ENCODE data around the gene PPP1R9A.

PPP1R9A gene
- total RNA-seq, result 0 to 0.15 (median 0.06) reads per million in 4 donors

- no peak for DNase-seq
Measured at GRCh38 chr7:94907026-94907810, at the start of gene PPP1R9A. Gene PPP1R9A (plus strand): TSS chr7:94907594. CDS start chr7:94910114, 2,520 bp downstream.

GRCh38 chr7:94871132-94871531 lies 36.3 kb upstream of the PPP1R9A start:
- DNase-seq, result no peak

- DNase-seq, result no peak
Measured at GRCh38 chr7:94873239-94873638, 34.2 kb upstream of the PPP1R9A start.

GRCh38 chr7:94874036-94874785 lies 33.2 kb upstream of the PPP1R9A start:
- no peak for DNase-seq

GRCh38 chr7:94875201-94875600 lies 32.2 kb upstream of the PPP1R9A start:
- DNase-seq, result no peak

GRCh38 chr7:94877731-94878670 lies 29.4 kb upstream of the PPP1R9A start:
- no peak for DNase-seq

GRCh38 chr7:94882891-94883290 lies 24.5 kb upstream of the PPP1R9A start:
- no peak for DNase-seq

GRCh38 chr7:94883616-94884015 lies 23.8 kb upstream of the PPP1R9A start:
- no peak for DNase-seq

GRCh38 chr7:94888551-94888950 lies 18.8 kb upstream of the PPP1R9A start:
- no peak for DNase-seq

- DNase-seq, result no peak
Measured at GRCh38 chr7:94888995-94889523, 18.3 kb upstream of the PPP1R9A start.

GRCh38 chr7:94890216-94890615 lies 17.2 kb upstream of the PPP1R9A start:
- DNase-seq, result no peak

GRCh38 chr7:94893661-94894060 lies 13.7 kb upstream of the PPP1R9A start:
- no peak for DNase-seq

- DNase-seq, result no peak
Measured at GRCh38 chr7:94897541-94897940, 9.9 kb upstream of the PPP1R9A start.

- no peak for DNase-seq
Measured at GRCh38 chr7:94898340-94898739, 9.1 kb upstream of the PPP1R9A start.

- no peak for DNase-seq
Measured at GRCh38 chr7:94901981-94902380, 5.4 kb upstream of the PPP1R9A start.

- DNase-seq, result no peak
Measured at GRCh38 chr7:94903971-94904370, 3.4 kb upstream of the PPP1R9A start.

- DNase-seq, result no peak
Measured at GRCh38 chr7:94904982-94905381, 2.4 kb upstream of the PPP1R9A start.

GRCh38 chr7:94906065-94906851 lies 1.1 kb upstream of the PPP1R9A start:
- no peak for DNase-seq

GRCh38 chr7:94907811-94908322 lies 473 bp downstream of the PPP1R9A start:
- DNase-seq, result no peak

GRCh38 chr7:94908323-94909178 lies 1.2 kb downstream of the PPP1R9A start:
- no peak for DNase-seq

GRCh38 chr7:94909179-94909466 lies 1.7 kb downstream of the PPP1R9A start:
- DNase-seq, result no peak
